Muscle layer of duodenum (tissue), 2 donors: Measurements from ENCODE around the gene ACRBP.
"Not testable (repeated sequence)": the region's sequence is repeated elsewhere in the genome, so short reads cannot be mapped to it uniquely, and the experiment has no call there.

Experiments
- H3K27ac ChIP-seq: one replicate; pipeline ENCODE4 v1.7.0; 2013; ENCODE audit warnings: mild to moderate bottlenecking, low read length
- H3K27me3 ChIP-seq: one replicate; pipeline ENCODE4 v1.7.0; 2013; ENCODE audit warnings: low read depth, mild to moderate bottlenecking, control low read depth, low read length
- H3K36me3 ChIP-seq, 2 donors: one replicate each; pipeline ENCODE4 v1.7.0; 2013; ENCODE audit warnings: low read length in 2 of 2, control low read depth in 1 of 2, mild to moderate bottlenecking in 1 of 2; ENCODE audit not compliant: insufficient read depth in 2 of 2, control insufficient read depth in 1 of 2
- H3K4me1 ChIP-seq, 2 donors: one replicate each; pipeline ENCODE4 v1.7.0; 2013; ENCODE audit warnings: low read length in 2 of 2, mild to moderate bottlenecking in 2 of 2, control low read depth in 1 of 2, moderate library complexity in 1 of 2; ENCODE audit not compliant: insufficient read depth in 2 of 2, control insufficient read depth in 1 of 2
- H3K4me3 ChIP-seq, 2 donors: one replicate each; pipeline ENCODE4 v1.7.0; 2013; ENCODE audit warnings: low read length in 2 of 2, low read depth in 1 of 2, mild to moderate bottlenecking in 1 of 2
- H3K9me3 ChIP-seq, 2 donors: one replicate each; pipeline ENCODE4 v1.7.0; 2013; ENCODE audit warnings: low read length in 2 of 2, control low read depth in 1 of 2, mild to moderate bottlenecking in 1 of 2; ENCODE audit not compliant: control insufficient read depth in 1 of 2
- donor health status: healthy.

The ACRBP gene

GRCh38 chr12:6602526-6602925 lies 44.7 kb downstream of the ACRBP start:
- Histone ChIP-seq H3K4me3 (no peak overlapping the region), H3K27ac (no peak overlapping the region), H3K36me3 (peaks cover 38 to 48% of the 10 kb centered on the region in 2 donors)

GRCh38 chr12:6595673-6596072 lies 51.6 kb downstream of the ACRBP start:
- not testable (repeated sequence) for H3K27me3 ChIP-seq, H3K4me3 ChIP-seq, H3K4me1 ChIP-seq, H3K27ac ChIP-seq, H3K9me3 ChIP-seq
- H3K36me3 ChIP-seq, result peaks cover 65 to 88% of the 10 kb centered on the region in 2 donors

More at GRCh38 chr12:6602526-6602925, 44.7 kb downstream of the ACRBP start:
- Histone ChIP-seq H3K9me3 (no peaks in the 10 kb centered on the region), H3K27me3 (no peaks in the 10 kb centered on the region), H3K4me1 (peaks cover 21 to 37% of the 10 kb centered on the region in 2 donors)

GRCh38 chr12:6592087-6592486 lies 55.1 kb downstream of the ACRBP start:
- Histone ChIP-seq H3K9me3 (no peaks in the 10 kb centered on the region), H3K4me1 (no peaks in the 10 kb centered on the region), H3K27ac (no peak overlapping the region), H3K36me3 (peaks cover 68 to 79% of the 10 kb centered on the region in 2 donors), H3K4me3 (no peak overlapping the region), H3K27me3 (no peaks in the 10 kb centered on the region)
